SK-N-SH (cell line): ENCODE measurements around the gene ZBTB46. TPM values are rescaled to one million over a fixed set of nuclear protein-coding genes. Genes with fewer than 3 reads are reported as not detected.

Source experiments
- CTCF ChIA-PET: fragments of 300-600, 350-600 bp; formaldehyde crosslinking; extraction: SDS; loops from one replicate; lab custom pipeline; 2021; lab: Yijun Ruan, JAX
- POLR2A ChIA-PET: fragments of 350-600 bp; sonication (Branson Sonifier 250); formaldehyde crosslinking; extraction: SDS; loops from one replicate; lab custom pipeline; 2020; ENCODE audit warnings: antibody characterized with exemption, inconsistent platforms; lab: Yijun Ruan, JAX
- DNase-seq: peaks from one replicate; pipeline ENCODE4 v3.0.0; 2012
- H2AFZ ChIP-seq: fragments of 200-600 bp; sonication (generic); 2 replicates; pipeline ENCODE4 v1.8.1; 2016; ENCODE audit warnings: antibody characterized with exemption, mild to moderate bottlenecking, low read depth
- H3F3A ChIP-seq: fragments of 200-600 bp; sonication (generic); replicated peaks from 2 replicates; pipeline ENCODE3; 2016; ENCODE audit warnings: antibody characterized with exemption, mild to moderate bottlenecking; ENCODE audit not compliant: insufficient read depth
- H3K27ac ChIP-seq, 2 experiments: fragments of 200-500 bp in 1 of 2; fragments of 200-600 bp in 1 of 2; sonication (Bioruptor generic) in 1 of 2; sonication (generic), shearing (Covaris generic) in 1 of 2; 2 replicates each; pipeline versions ENCODE4 v1.5.1 to v1.6.1; 2014 to 2016; ENCODE audit warnings: low read depth in 2 of 2, inconsistent platforms in 1 of 2, low read length in 1 of 2, mild to moderate bottlenecking in 1 of 2, mixed read lengths in 1 of 2
- H3K27me3 ChIP-seq: fragments of 200-600 bp; sonication (generic), shearing (Covaris generic); 2 replicates; pipeline ENCODE4 v1.6.1; 2016; ENCODE audit warnings: mixed run types; ENCODE audit not compliant: insufficient read depth
- H3K36me3 ChIP-seq, 2 experiments: fragments of 200-500 bp in 1 of 2; fragments of 200-600 bp in 1 of 2; sonication (Bioruptor generic) in 1 of 2; sonication (generic) in 1 of 2; replicated peaks in 1 of 2; 2 replicates each; pipeline versions ENCODE3 to v1.5.1; 2014 to 2016; ENCODE audit warnings: low read length in 1 of 2, mild to moderate bottlenecking in 1 of 2; ENCODE audit not compliant: insufficient read depth in 2 of 2, control insufficient read depth in 1 of 2
- H3K4me1 ChIP-seq, 2 experiments: fragments of 200-500 bp in 1 of 2; fragments of 200-600 bp in 1 of 2; sonication (Bioruptor generic) in 1 of 2; sonication (generic), shearing (Covaris generic) in 1 of 2; 2 replicates each; pipeline versions ENCODE4 v1.5.1 to v1.6.1; 2014 to 2016; ENCODE audit warnings: low read depth in 1 of 2, low read length in 1 of 2, mixed run types in 1 of 2; ENCODE audit not compliant: insufficient read depth in 2 of 2, control insufficient read depth in 1 of 2
- H3K4me2 ChIP-seq: fragments of 200-600 bp; sonication (generic), shearing (Covaris generic); 2 replicates; pipeline ENCODE4 v1.6.1; 2017; ENCODE audit warnings: mixed run types
- H3K4me3 ChIP-seq, 2 experiments: fragments of 200-500 bp in 1 of 2; fragments of 200-600 bp in 1 of 2; sonication (Bioruptor generic) in 1 of 2; sonication (generic), shearing (Covaris generic) in 1 of 2; 2 replicates each; pipeline versions ENCODE4 v1.5.1 to v1.8.1; 2014 to 2016; ENCODE audit warnings: low read depth in 2 of 2, inconsistent platforms in 1 of 2, low read length in 1 of 2, mild to moderate bottlenecking in 1 of 2, mixed read lengths in 1 of 2, moderate library complexity in 1 of 2
- H3K79me2 ChIP-seq: fragments of 200-600 bp; sonication (generic); 2 replicates; pipeline ENCODE4 v1.8.1; 2017; ENCODE audit warnings: mild to moderate bottlenecking; ENCODE audit not compliant: insufficient read depth
- H3K9ac ChIP-seq: fragments of 200-600 bp; sonication (generic); 2 replicates; pipeline ENCODE4 v1.6.1; 2017; ENCODE audit warnings: mixed run types
- H3K9me2 ChIP-seq: fragments of 200-600 bp; sonication (generic); 2 replicates; pipeline ENCODE4 v1.6.1; 2017; ENCODE audit warnings: mixed run types
- H3K9me3 ChIP-seq: fragments of 200-600 bp; sonication (generic); 2 replicates; pipeline ENCODE4 v1.6.1; 2017; ENCODE audit warnings: mixed run types, mild to moderate bottlenecking, moderate library complexity
- H4K20me1 ChIP-seq: fragments of 200-600 bp; sonication (generic); 2 replicates; pipeline ENCODE4 v1.6.1; 2017; ENCODE audit warnings: mild to moderate bottlenecking, mixed run types; ENCODE audit not compliant: insufficient read depth
- EP300 ChIP-seq, 2 experiments: IDR thresholded peaks; 2 replicates each; pipeline versions ENCODE4 v1.4.0 to v1.6.1; 2012; ENCODE audit warnings: borderline replicate concordance in 1 of 2, low read depth in 1 of 2, low read length in 1 of 2
- EZH2phosphoT487 ChIP-seq: fragments of 200-600 bp; sonication (generic); IDR thresholded peaks from 2 replicates; pipeline ENCODE4 v1.6.1; 2017; ENCODE audit warnings: low read depth, mixed run types, mild to moderate bottlenecking, antibody characterized with exemption, moderate library complexity, borderline replicate concordance
- FOXJ3 ChIP-seq: sonication (generic); formaldehyde crosslinking; IDR thresholded peaks from 2 replicates; pipeline ENCODE4 v1.5.1; 2020; ENCODE audit warnings: mild to moderate bottlenecking, missing genetic modification reagents
- GABPA ChIP-seq: IDR thresholded peaks from 2 replicates; pipeline ENCODE4 v1.4.0; 2012; ENCODE audit warnings: low read depth, mild to moderate bottlenecking
- IRF3 ChIP-seq: fragments of 150-350 bp; IDR thresholded peaks from 2 replicates; pipeline ENCODE4 v1.6.1; 2016; ENCODE audit warnings: mild to moderate bottlenecking, low read depth, low read length
- JUND ChIP-seq: IDR thresholded peaks from 2 replicates; pipeline ENCODE4 v1.4.0; 2012
- MXI1 ChIP-seq: IDR thresholded peaks from 2 replicates; pipeline ENCODE4 v1.6.1; 2012; ENCODE audit warnings: mild to moderate bottlenecking, low read depth, low read length, improper control_type of control experiment
- NFIC ChIP-seq: IDR thresholded peaks from 2 replicates; pipeline ENCODE4 v1.4.0; 2012; ENCODE audit warnings: borderline replicate concordance
- POLR2AphosphoS5 ChIP-seq: IDR thresholded peaks from 2 replicates; pipeline ENCODE4 v1.6.1; 2012; ENCODE audit warnings: low read depth, low read length
- RAD21 ChIP-seq: IDR thresholded peaks from 2 replicates; pipeline ENCODE4 v1.6.1; 2012; ENCODE audit warnings: mild to moderate bottlenecking, low read length
- RCOR1 ChIP-seq: fragments of 150-350 bp; IDR thresholded peaks from 2 replicates; pipeline ENCODE4 v1.6.1; 2017; ENCODE audit warnings: antibody characterized with exemption, low read length
- RFX5 ChIP-seq: IDR thresholded peaks from 2 replicates; pipeline ENCODE4 v1.6.1; 2012; ENCODE audit warnings: mild to moderate bottlenecking, improper control_type of control experiment, low read length
- SIN3A ChIP-seq: IDR thresholded peaks from 2 replicates; pipeline ENCODE4 v1.6.1; 2012; ENCODE audit warnings: low read depth, mild to moderate bottlenecking, low read length, moderate library complexity, borderline replicate concordance
- TCF12 ChIP-seq: IDR thresholded peaks from 2 replicates; pipeline ENCODE4 v1.4.0; 2012
- TEAD4 ChIP-seq: IDR thresholded peaks from 2 replicates; pipeline ENCODE4 v1.4.0; 2012; ENCODE audit warnings: mild to moderate bottlenecking, borderline replicate concordance; ENCODE audit not compliant: insufficient read depth
- YY1 ChIP-seq: IDR thresholded peaks from 2 replicates; pipeline ENCODE4 v1.4.0; 2012; ENCODE audit warnings: low read depth, mild to moderate bottlenecking
- WGBS: methylation state at CpG from one replicate; pipeline ENCODE4 v1.1.6; 2017; ENCODE audit warnings: low lambda C conversion rate; 5-methylcytosine and 5-hydroxymethylcytosine counted together
- polyA plus RNA-seq, 3 experiments: library from polyadenylated mRNA; depleted of rRNA; stranded (reverse); fragments of >200 nt; gene quantifications; 2 replicates each; pipeline ENCODE4 v1.2.3, GENCODE V29; 2012
- TF ChIP-seq, protein P1 (sequence below): fragments of 200-600 bp; sonication (generic); IDR thresholded peaks from 2 replicates; pipeline ENCODE4 v1.6.1; 2017; ENCODE audit warnings: antibody characterized with exemption, mild to moderate bottlenecking, moderate library complexity

ZBTB46 gene
- polyA plus RNA-seq, 1 of the 3 experiments (the other 2 are of a cell fraction) = 0.15 TPM

DNA sequence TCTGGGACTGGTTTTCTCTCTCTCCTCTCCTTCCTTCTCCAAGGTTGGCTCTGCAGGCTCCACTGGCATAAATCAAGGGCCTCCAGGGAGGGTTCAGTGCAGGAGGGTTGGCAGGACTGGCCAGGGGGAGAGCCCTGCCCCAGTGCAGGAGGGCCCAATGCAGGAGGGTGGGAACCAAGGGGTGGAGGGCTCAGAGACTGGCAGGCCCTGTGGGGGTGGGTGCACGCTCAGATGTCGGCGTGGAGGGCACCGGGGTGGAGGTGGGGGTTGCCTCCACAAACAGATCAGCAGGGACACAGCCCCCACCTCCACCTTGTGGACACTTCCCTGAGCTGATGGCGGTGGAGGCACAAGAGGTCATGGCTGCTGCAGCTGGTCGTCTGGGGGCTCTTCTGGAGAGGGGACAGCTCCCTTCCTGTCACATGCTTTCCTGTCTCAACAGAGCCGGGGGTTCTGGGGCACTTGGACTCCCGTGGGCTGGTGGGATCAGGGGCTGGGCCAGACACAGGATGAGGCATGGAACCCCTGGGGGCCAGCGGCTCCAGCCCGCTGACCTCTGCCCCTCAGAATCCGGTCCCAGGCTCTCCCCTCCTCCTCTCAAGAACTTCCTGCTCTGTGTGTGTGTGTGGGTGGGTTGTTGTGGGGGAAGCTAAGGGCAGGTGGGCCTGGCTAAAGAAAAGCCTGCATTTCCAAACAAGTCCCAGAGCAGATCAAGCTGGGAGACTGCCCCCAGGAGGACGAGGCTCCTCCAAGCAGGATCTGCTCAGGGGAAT is 27.5 kb upstream of the ZBTB46 start:
- Histone ChIP-seq H3K4me3 (no peak overlapping the region), H4K20me1 (no peaks in the 10 kb centered on the region), H3K36me3 (peaks cover 0 to 13% of the 10 kb centered on the region in 2 experiments), H3K9me3 (no peaks in the 10 kb centered on the region), H2AFZ (no peak overlapping the region), H3K4me1 (peaks cover 0 to 53% of the 10 kb centered on the region in 2 experiments; a peak in 1 of 4 replicates), H3K79me2 (peaks cover 4% of the 10 kb centered on the region), H3K27me3 (no peaks in the 10 kb centered on the region), H3K27ac (peak overlapping the region in 1 of 2 experiments; percentile 76; a peak in 2 of 4 replicates)
- peak; percentile 70 for DNase-seq
- POLR2A ChIA-PET = no interaction called here
- peak; percentile 42; the same call in 1 of the 2 replicates for TF ChIP-seq RAD21
- TF ChIP-seq MXI1 = no peak
- TF ChIP-seq, all 33 proteins: peak for 1
- no peaks in the 10 kb centered on the region for H3F3A ChIP-seq
- no peak overlapping the region for H3K9ac ChIP-seq
- H3K9me2 ChIP-seq = no peaks in the 10 kb centered on the region
- CTCF ChIA-PET = interaction anchor here (0.7 to 2.3 kb wide), 8 partner anchors 17 to 115 kb away, joined by 3 to 11 read pairs (median 3); no protein-coding TSS in a partner anchor
- WGBS = 42% methylated on average over 9 of the region's 12 CpGs
- H3K4me2 ChIP-seq = no peak overlapping the region

GRCh38 chr20:63857764-63858392 is 26.8 kb upstream of the ZBTB46 start:
- H3K4me2 ChIP-seq = no peak overlapping the region
- TF ChIP-seq JUND (no peak), RCOR1 (no peak), FOXJ3 (no peak), TEAD4 (no peak), TCF12 (no peak), MXI1 (no peak)
- H3K79me2 ChIP-seq = no peaks in the 10 kb centered on the region
- H3K4me1 ChIP-seq = peaks cover 0 to 52% of the 10 kb centered on the region in 2 experiments; a peak in 1 of 4 replicates
- ChIA-PET POLR2A (no interaction called here), CTCF (interaction anchor here (1.0 to 2.3 kb wide), 5 partner anchors 38 to 116 kb away, joined by 3 to 11 read pairs (median 3); no protein-coding TSS in a partner anchor)
- H2AFZ ChIP-seq = no peak overlapping the region
- no peak overlapping the region for H3K9ac ChIP-seq
- peaks cover 0 to 13% of the 10 kb centered on the region in 2 experiments for H3K36me3 ChIP-seq
- H3K4me3 ChIP-seq = no peak overlapping the region
- H3K9me3 ChIP-seq = no peaks in the 10 kb centered on the region
- H3K27ac ChIP-seq = peak overlapping the region in 1 of 2 experiments; percentile 76; a peak in 2 of 4 replicates
- H3K27me3 ChIP-seq = no peaks in the 10 kb centered on the region
- WGBS = 57% methylated on average over 12 of the region's 14 CpGs
- H3F3A ChIP-seq = no peaks in the 10 kb centered on the region
- peak; percentile 78 for DNase-seq
- H4K20me1 ChIP-seq = no peaks in the 10 kb centered on the region
- no peaks in the 10 kb centered on the region for H3K9me2 ChIP-seq

DNA sequence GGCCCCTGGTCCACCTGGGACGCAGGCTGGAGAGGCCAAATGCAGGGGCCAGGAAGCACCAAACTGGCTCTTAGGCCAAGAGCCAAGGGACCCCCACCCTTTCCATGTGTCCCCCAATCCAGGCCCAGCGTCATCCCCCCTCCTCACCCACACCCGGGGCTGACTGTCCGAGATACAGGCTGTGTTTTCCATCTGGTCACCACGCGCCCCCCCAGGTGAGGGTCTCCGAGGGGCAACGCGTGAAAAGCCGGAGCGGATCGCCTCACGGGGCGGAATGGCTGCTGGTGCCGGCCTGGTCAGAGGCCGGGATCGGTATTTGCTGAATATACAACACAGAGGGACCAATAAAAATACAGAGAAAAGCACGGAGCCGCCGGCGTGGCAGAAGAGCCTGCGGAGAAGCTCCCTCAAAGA is 25.0 kb upstream of the ZBTB46 start:
- H3F3A ChIP-seq = no peaks in the 10 kb centered on the region
- ChIA-PET CTCF (interaction anchor here (0.8 to 3.0 kb wide), 3 partner anchors 8 to 81 kb away, joined by 3 to 17 read pairs (median 16); no protein-coding TSS in a partner anchor), POLR2A (interaction anchor here (2.6 kb wide), 1 partner anchor 9 kb away, joined by 12 read pairs; the partner anchor contains the start of gene TPD52L2)
- no peak overlapping the region; a peak in 1 of 4 replicates for H3K27ac ChIP-seq
- no peak overlapping the region for H3K4me2 ChIP-seq
- no peak overlapping the region for H3K9ac ChIP-seq
- no peaks in the 10 kb centered on the region for H3K9me2 ChIP-seq
- H3K27me3 ChIP-seq = no peaks in the 10 kb centered on the region
- H3K36me3 ChIP-seq = peaks cover 0 to 3% of the 10 kb centered on the region in 2 experiments
- no peak overlapping the region for H2AFZ ChIP-seq
- H4K20me1 ChIP-seq = no peaks in the 10 kb centered on the region
- peaks cover 0 to 52% of the 10 kb centered on the region in 2 experiments; a peak in 1 of 4 replicates for H3K4me1 ChIP-seq
- H3K79me2 ChIP-seq = no peaks in the 10 kb centered on the region
- DNase-seq = no peak
- WGBS = 86% methylated on average over 16 of the region's 22 CpGs
- no peak overlapping the region for H3K4me3 ChIP-seq
- H3K9me3 ChIP-seq = no peaks in the 10 kb centered on the region
- TF ChIP-seq IRF3 (no peak), SIN3A (no peak), TCF12 (no peak), RCOR1 (no peak), EZH2phosphoT487 (no peak), YY1 (no peak), RAD21 (no peak), GABPA (no peak), EP300 (IDR thresholded peaks at IDR 0.05; ENCODE audit: borderline replicate concordance in 1 of 2, low read depth in 1 of 2, low read length in 1 of 2) (no peak), NFIC (no peak), RFX5 (no peak), POLR2AphosphoS5 (no peak)
- TF ChIP-seq, protein P1, sequence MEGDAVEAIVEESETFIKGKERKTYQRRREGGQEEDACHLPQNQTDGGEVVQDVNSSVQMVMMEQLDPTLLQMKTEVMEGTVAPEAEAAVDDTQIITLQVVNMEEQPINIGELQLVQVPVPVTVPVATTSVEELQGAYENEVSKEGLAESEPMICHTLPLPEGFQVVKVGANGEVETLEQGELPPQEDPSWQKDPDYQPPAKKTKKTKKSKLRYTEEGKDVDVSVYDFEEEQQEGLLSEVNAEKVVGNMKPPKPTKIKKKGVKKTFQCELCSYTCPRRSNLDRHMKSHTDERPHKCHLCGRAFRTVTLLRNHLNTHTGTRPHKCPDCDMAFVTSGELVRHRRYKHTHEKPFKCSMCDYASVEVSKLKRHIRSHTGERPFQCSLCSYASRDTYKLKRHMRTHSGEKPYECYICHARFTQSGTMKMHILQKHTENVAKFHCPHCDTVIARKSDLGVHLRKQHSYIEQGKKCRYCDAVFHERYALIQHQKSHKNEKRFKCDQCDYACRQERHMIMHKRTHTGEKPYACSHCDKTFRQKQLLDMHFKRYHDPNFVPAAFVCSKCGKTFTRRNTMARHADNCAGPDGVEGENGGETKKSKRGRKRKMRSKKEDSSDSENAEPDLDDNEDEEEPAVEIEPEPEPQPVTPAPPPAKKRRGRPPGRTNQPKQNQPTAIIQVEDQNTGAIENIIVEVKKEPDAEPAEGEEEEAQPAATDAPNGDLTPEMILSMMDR = no peak
